PC-9 (cell line): ENCODE results near the gene MYO5B.

ENCODE experiments used
- EZH2 ChIP-seq: fragments of 200-600 bp; sonication (generic); IDR thresholded peaks from 2 replicates; pipeline ENCODE4 v1.8.0; 2017; ENCODE audit warnings: antibody characterized with exemption, low read depth
- TF ChIP-seq, protein P1 (sequence below): fragments of 200-600 bp; sonication (generic); conservative IDR thresholded peaks from 2 replicates; pipeline ENCODE4 v1.6.1; 2017; ENCODE audit warnings: mixed run types, antibody characterized with exemption, mild to moderate bottlenecking, moderate library complexity

DNA sequence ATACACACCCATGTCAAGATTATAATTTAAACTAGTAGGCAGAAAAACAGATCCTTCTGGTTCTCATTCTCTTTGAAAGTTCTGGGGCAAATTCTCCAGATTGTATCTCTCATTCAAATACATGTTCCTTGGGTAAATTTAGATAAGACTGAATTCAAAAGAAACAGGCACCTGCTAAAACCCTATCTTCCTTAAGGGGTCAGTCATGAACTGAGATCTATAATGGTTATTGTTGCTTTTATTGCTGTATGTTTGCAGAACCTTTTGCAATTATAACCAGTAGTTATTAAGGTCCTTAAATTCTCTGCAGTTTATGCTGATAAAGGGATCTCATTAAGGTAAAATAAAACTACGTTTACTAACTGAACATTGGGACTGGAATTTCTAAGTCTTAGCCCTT is 83.5 kb downstream of the MYO5B start:
- TF ChIP-seq EZH2, result no peak
- TF ChIP-seq, protein P1, sequence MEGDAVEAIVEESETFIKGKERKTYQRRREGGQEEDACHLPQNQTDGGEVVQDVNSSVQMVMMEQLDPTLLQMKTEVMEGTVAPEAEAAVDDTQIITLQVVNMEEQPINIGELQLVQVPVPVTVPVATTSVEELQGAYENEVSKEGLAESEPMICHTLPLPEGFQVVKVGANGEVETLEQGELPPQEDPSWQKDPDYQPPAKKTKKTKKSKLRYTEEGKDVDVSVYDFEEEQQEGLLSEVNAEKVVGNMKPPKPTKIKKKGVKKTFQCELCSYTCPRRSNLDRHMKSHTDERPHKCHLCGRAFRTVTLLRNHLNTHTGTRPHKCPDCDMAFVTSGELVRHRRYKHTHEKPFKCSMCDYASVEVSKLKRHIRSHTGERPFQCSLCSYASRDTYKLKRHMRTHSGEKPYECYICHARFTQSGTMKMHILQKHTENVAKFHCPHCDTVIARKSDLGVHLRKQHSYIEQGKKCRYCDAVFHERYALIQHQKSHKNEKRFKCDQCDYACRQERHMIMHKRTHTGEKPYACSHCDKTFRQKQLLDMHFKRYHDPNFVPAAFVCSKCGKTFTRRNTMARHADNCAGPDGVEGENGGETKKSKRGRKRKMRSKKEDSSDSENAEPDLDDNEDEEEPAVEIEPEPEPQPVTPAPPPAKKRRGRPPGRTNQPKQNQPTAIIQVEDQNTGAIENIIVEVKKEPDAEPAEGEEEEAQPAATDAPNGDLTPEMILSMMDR, result peak; percentile 37; the same call in 1 of the 2 replicates
